ENCODE results near the gene ITGB4.
"Not testable (repeated sequence)": the region's sequence is repeated elsewhere in the genome, so short reads cannot be mapped to it uniquely, and the experiment has no call there.

The ITGB4 gene

GRCh38 chr17:75753514-75754377 is 32.5 kb downstream of the ITGB4 start:
- DNase-seq (ENCODE audit: low spot score), result peak; percentile 68

- DNase-seq (ENCODE audit: low spot score), result no peak
Measured at GRCh38 chr17:75754378-75755204, 33.3 kb downstream of the ITGB4 start.

- no peak for DNase-seq (ENCODE audit: low spot score)
Measured at GRCh38 chr17:75755205-75755901, 34.1 kb downstream of the ITGB4 start.

- no peak for DNase-seq (ENCODE audit: low spot score)
Measured at GRCh38 chr17:75755990-75756389, 34.7 kb downstream of the ITGB4 start.

GRCh38 chr17:75756451-75757085 is 35.3 kb downstream of the ITGB4 start:
- DNase-seq (ENCODE audit: low spot score), result no peak

GRCh38 chr17:75757086-75757681 is 35.9 kb downstream of the ITGB4 start:
- no peak for DNase-seq (ENCODE audit: low spot score)

- DNase-seq (ENCODE audit: low spot score), result no peak
Measured at GRCh38 chr17:75758131-75758905, 37.1 kb downstream of the ITGB4 start.

- no peak for DNase-seq (ENCODE audit: low spot score)
Measured at GRCh38 chr17:75759457-75759856, 38.2 kb downstream of the ITGB4 start.

- DNase-seq (ENCODE audit: low spot score), result not testable (repeated sequence)
Measured at GRCh38 chr17:75759978-75760640, 38.9 kb downstream of the ITGB4 start.

GRCh38 chr17:75762513-75763268 is 41.4 kb downstream of the ITGB4 start:
- no peak for DNase-seq (ENCODE audit: low spot score)

GRCh38 chr17:75763269-75763607 is 42.0 kb downstream of the ITGB4 start:
- DNase-seq (ENCODE audit: low spot score), result no peak

GRCh38 chr17:75763613-75764416 is 42.6 kb downstream of the ITGB4 start:
- no peak for DNase-seq (ENCODE audit: low spot score)

- no peak for DNase-seq (ENCODE audit: low spot score)
Measured at GRCh38 chr17:75764417-75764710, 43.1 kb downstream of the ITGB4 start.

- DNase-seq (ENCODE audit: low spot score), result peak; percentile 67
Measured at GRCh38 chr17:75764711-75765421, 43.6 kb downstream of the ITGB4 start, which contains the start of gene GALK1. TSS of gene GALK1 (minus strand) at chr17:75765192. CDS start at chr17:75765136, 56 bp downstream.

GRCh38 chr17:75765981-75766380 is 44.7 kb downstream of the ITGB4 start:
- no peak for DNase-seq (ENCODE audit: low spot score)

- DNase-seq (ENCODE audit: low spot score), result no peak
Measured at GRCh38 chr17:75767881-75768280, 46.6 kb downstream of the ITGB4 start.

GRCh38 chr17:75769536-75769935 is 48.3 kb downstream of the ITGB4 start:
- no peak for DNase-seq (ENCODE audit: low spot score)

All from activated CD4-positive, alpha-beta T cell treated with anti-CD3 and anti-CD28 coated beads, Interleukin-2, Interleukin-4, amounts not matched to agents 100 ng/mL and 50 ng/mL, durations not matched to agents 16 hours and 8 hours (primary cell).